ENCODE data around the gene ENTPD8.

DNA sequence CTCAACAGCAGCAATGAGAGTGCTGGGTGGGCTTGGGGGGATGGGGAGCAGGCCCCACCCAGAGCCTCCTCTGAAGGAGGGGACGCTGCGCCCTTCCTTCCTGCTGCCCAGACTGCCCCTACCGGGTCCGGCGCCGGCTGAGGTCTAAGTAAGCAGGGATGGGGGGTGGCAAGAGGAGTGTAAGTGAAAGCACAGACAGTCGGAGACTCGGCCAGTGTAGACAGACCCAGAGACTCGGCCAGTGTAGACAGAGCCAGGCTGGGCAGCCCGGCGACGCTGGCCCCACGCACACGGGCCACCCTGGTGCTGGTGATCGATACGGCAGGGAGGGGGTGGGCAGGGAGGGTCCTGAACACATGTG, 7.4 kb upstream of the ENTPD8 start:
- TF ChIP-seq, protein P1, sequence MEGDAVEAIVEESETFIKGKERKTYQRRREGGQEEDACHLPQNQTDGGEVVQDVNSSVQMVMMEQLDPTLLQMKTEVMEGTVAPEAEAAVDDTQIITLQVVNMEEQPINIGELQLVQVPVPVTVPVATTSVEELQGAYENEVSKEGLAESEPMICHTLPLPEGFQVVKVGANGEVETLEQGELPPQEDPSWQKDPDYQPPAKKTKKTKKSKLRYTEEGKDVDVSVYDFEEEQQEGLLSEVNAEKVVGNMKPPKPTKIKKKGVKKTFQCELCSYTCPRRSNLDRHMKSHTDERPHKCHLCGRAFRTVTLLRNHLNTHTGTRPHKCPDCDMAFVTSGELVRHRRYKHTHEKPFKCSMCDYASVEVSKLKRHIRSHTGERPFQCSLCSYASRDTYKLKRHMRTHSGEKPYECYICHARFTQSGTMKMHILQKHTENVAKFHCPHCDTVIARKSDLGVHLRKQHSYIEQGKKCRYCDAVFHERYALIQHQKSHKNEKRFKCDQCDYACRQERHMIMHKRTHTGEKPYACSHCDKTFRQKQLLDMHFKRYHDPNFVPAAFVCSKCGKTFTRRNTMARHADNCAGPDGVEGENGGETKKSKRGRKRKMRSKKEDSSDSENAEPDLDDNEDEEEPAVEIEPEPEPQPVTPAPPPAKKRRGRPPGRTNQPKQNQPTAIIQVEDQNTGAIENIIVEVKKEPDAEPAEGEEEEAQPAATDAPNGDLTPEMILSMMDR (conservative IDR thresholded peaks at IDR 0.05; ENCODE audit: low read length): no peak
- no peak for TF ChIP-seq EZH2phosphoT487 (IDR thresholded peaks at IDR 0.05; ENCODE audit: borderline replicate concordance, low read depth, low read length)
